ENCODE data around the gene S100A11. TPM values are rescaled to one million over a fixed set of nuclear protein-coding genes. Genes with fewer than 3 reads are reported as not detected.
A peak's percentile ranks its signal among the peaks of the same experiment; 100 is the strongest.

The S100A11 gene
- polyA plus RNA-seq, 1 experiment: 693 TPM

DNA sequence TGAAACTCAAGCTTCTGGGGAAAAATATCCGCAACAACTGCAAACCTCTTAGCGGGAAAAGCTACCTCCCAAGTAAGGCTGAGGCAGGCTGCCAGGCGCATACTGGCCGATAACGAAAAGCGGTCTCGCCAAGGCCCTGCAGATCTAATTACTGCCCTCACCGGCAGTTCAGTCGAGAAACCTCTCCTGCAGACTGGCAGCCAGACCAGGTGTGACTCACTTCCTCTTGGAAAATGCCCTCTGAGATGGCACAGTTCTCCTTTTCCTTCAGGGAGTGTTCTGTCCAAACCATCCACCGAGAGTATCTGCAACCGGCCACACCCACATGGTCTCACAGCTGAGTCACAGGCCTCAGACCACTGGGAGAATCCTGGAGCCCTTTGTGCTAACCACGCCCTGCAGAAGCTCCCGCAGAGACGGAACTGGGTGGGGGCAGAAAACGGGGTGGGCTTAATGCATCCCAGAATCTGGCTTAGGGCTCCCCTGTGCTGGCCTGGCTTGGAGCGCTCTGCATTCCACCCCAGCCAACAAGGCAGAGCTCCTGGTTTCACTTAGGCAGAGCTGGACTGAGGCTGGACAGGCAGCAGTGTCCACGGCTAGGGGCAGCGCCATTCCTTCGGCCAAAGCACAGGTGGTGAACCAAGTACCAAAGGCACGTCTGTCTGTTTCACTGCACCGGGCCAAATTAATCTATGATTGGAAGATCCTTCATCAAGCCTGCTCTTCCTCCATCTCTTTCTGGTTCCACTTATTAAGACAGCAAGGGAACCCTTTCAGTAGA lies 44.3 kb downstream of the S100A11 start:
- ChIA-PET POLR2A (interaction anchor here (0.6 to 1.4 kb wide), 3 partner anchors 9 to 51 kb away, joined by 3 to 9 read pairs (median 3); no protein-coding TSS in a partner anchor), CTCF (interaction anchor here (0.8 to 3.3 kb wide), 4 partner anchors 9 to 58 kb away, joined by 4 to 16 read pairs (median 12); no protein-coding TSS in a partner anchor)
- DNase-seq (ENCODE audit: low read depth, low spot score): no peak
- Histone ChIP-seq H3K4me3 (ENCODE audit: low read depth, low read length) (peak overlapping the region; percentile 94), H3K27me3 (ENCODE audit: control insufficient read depth, insufficient read depth, low read length) (no peaks in the 10 kb centered on the region), H3K9me3 (ENCODE audit: control insufficient read depth, insufficient read depth, low read length) (no peaks in the 10 kb centered on the region; the same call in 1 of the 2 replicates), H3K27ac (ENCODE audit: low read depth, low read length) (peak overlapping the region; percentile 55)
- TF ChIP-seq, protein P1, sequence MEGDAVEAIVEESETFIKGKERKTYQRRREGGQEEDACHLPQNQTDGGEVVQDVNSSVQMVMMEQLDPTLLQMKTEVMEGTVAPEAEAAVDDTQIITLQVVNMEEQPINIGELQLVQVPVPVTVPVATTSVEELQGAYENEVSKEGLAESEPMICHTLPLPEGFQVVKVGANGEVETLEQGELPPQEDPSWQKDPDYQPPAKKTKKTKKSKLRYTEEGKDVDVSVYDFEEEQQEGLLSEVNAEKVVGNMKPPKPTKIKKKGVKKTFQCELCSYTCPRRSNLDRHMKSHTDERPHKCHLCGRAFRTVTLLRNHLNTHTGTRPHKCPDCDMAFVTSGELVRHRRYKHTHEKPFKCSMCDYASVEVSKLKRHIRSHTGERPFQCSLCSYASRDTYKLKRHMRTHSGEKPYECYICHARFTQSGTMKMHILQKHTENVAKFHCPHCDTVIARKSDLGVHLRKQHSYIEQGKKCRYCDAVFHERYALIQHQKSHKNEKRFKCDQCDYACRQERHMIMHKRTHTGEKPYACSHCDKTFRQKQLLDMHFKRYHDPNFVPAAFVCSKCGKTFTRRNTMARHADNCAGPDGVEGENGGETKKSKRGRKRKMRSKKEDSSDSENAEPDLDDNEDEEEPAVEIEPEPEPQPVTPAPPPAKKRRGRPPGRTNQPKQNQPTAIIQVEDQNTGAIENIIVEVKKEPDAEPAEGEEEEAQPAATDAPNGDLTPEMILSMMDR (IDR thresholded peaks at IDR 0.05; ENCODE audit: low read depth, low read length): no peak

DNA sequence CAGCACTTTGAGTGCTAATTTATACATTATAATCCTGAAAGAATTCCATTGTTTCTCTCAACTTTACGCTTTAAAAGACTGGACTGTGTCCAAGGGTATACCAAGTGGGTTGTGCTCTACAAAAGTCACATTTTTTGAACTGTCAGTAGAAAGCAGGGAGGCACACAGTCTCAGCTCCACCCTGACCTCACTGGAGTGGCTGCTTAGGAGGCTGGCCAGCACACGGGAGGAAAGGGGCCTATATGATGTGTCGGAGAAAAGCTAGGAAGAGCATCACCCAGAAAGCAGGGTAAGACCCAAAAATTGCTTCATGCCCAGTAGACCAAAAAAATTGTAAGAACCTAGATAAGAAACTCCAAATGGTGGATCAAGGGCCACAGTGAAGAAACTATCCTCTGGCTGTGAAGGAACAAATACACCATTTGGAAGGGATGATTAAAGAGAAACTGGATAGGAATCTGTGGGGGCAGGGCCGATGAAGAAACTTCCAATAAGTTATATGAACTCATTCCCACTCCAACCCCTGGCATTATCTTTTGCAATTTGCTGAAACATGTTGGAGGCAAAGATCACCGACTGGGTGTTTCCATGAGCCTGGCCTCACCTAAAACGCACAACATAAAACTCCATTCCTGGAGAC lies 45.0 kb downstream of the S100A11 start:
- Histone ChIP-seq H3K27me3 (ENCODE audit: control insufficient read depth, insufficient read depth, low read length) (no peaks in the 10 kb centered on the region), H3K27ac (ENCODE audit: low read depth, low read length) (peak overlapping the region; percentile 55), H3K9me3 (ENCODE audit: control insufficient read depth, insufficient read depth, low read length) (no peaks in the 10 kb centered on the region; the same call in 1 of the 2 replicates), H3K4me3 (ENCODE audit: low read depth, low read length) (peak overlapping the region; percentile 94)
- no peak for DNase-seq (ENCODE audit: low read depth, low spot score)
- ChIA-PET CTCF (interaction anchor here (2.2 to 3.3 kb wide), 3 partner anchors 10 to 57 kb away, joined by 8 to 16 read pairs (median 15); no protein-coding TSS in a partner anchor), POLR2A (interaction anchor here (0.6 to 1.2 kb wide), 3 partner anchors 10 to 31 kb away, joined by 3 to 9 read pairs (median 3); no protein-coding TSS in a partner anchor)
- TF ChIP-seq, protein P1 (IDR thresholded peaks at IDR 0.05; ENCODE audit: low read depth, low read length): no peak

DNA sequence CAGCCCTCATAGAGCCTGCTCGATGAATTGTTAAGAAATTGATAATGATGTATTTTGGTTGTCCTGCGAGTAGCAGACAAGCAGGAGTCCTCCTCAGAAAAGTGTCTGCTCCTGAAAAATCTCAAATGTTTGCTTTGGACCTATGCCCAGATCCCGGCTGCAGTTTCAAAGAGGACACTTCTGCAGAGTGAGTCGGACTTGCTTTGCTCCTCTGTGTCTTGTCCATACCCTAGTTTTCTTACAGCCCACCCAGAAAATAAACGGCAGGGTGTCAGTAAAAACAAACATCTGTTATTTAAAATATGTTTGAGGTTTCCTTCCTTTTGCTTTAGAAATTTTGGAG lies 46.0 kb downstream of the S100A11 start:
- no peaks in the 10 kb centered on the region; the same call in 1 of the 2 replicates for H3K9me3 ChIP-seq (ENCODE audit: control insufficient read depth, insufficient read depth, low read length)
- TF ChIP-seq, protein P1 (IDR thresholded peaks at IDR 0.05; ENCODE audit: low read depth, low read length): no peak
- CTCF ChIA-PET: interaction anchor here (2.2 to 3.3 kb wide), 4 partner anchors 11 to 56 kb away, joined by 8 to 16 read pairs (median 13); no protein-coding TSS in a partner anchor
- no peak overlapping the region for H3K27ac ChIP-seq (ENCODE audit: low read depth, low read length)
- POLR2A ChIA-PET: interaction anchor here (1.6 kb wide), 1 partner anchor 82 kb away, joined by 4 read pairs; the partner anchor contains the start of gene THEM4
- DNase-seq (ENCODE audit: low read depth, low spot score): no peak
- no peaks in the 10 kb centered on the region for H3K27me3 ChIP-seq (ENCODE audit: control insufficient read depth, insufficient read depth, low read length)
- peak overlapping the region; percentile 94; the same call in 1 of the 2 replicates for H3K4me3 ChIP-seq (ENCODE audit: low read depth, low read length)

DNA sequence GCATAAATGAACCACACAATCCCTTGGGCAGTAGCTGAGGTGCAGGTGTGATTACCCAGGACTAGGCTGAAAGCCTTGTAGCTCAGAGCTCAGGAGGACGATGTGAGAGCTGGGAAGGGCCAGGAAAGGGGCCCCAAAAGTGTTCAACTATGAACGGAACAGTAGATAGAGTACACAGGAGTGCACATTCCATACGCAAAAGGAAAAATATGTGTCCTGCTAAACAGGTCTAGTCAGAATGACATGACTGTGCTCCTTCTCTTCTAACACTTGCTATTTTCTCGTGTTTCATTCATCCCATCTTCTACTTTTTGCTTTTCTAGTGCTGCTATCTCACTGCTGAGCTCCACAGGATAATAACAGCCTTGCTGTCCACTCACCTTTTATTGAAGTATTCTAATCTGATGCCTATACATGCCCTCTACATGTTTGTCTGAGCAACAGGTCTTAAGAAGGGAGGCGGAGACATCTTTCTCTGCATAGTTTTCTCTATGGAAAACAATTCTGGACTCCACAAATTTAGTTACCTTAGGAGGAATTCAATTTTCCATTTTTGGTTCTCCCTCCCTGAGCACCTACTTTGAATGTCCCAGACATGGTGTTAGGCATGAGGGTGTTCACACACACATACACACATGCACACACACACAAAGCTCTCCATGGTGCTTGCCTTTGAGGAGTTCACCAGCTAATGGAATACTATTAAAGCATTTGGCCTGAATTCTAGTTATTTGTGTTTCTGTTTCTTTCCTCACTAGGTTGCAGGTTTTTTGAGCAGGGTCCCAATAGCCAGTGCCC lies 46.5 kb downstream of the S100A11 start:
- CTCF ChIA-PET: interaction anchor here (2.2 to 3.3 kb wide), 3 partner anchors 11 to 56 kb away, joined by 8 to 16 read pairs (median 11); no protein-coding TSS in a partner anchor
- POLR2A ChIA-PET: interaction anchor here (1.6 kb wide), 1 partner anchor 81 kb away, joined by 4 read pairs; the partner anchor contains the start of gene THEM4
- no peaks in the 10 kb centered on the region; the same call in 1 of the 2 replicates for H3K9me3 ChIP-seq (ENCODE audit: control insufficient read depth, insufficient read depth, low read length)
- no peak for DNase-seq (ENCODE audit: low read depth, low spot score)
- H3K4me3 ChIP-seq (ENCODE audit: low read depth, low read length): peak overlapping the region; percentile 94; the same call in 1 of the 2 replicates
- no peak overlapping the region for H3K27ac ChIP-seq (ENCODE audit: low read depth, low read length)
- no peaks in the 10 kb centered on the region for H3K27me3 ChIP-seq (ENCODE audit: control insufficient read depth, insufficient read depth, low read length)
- TF ChIP-seq, protein P1 (IDR thresholded peaks at IDR 0.05; ENCODE audit: low read depth, low read length): no peak
